Mesodermal cell (in vitro differentiated cells): ENCODE data around the gene CEL.
A peak's percentile ranks its signal among the peaks of the same experiment; 100 is the strongest.

Experiments
- H3K27ac ChIP-seq: 2 replicates; pipeline ENCODE4 v1.7.0; 2013; ENCODE audit warnings: mild to moderate bottlenecking, low read depth, low read length, moderate library complexity; ENCODE audit not compliant: severe bottlenecking
- H3K36me3 ChIP-seq: 2 replicates; pipeline ENCODE4 v1.7.1; 2013; ENCODE audit warnings: mild to moderate bottlenecking, low read length, moderate library complexity; ENCODE audit not compliant: control insufficient read depth, insufficient read depth
- H3K4me1 ChIP-seq: one replicate; pipeline ENCODE4 v1.7.1; 2013; ENCODE audit warnings: mild to moderate bottlenecking, low read length; ENCODE audit not compliant: insufficient read depth, control insufficient read depth, poor library complexity, severe bottlenecking
- H3K4me3 ChIP-seq: 2 replicates; pipeline ENCODE4 v1.7.0; 2013; ENCODE audit warnings: low read length, control low read depth, mild to moderate bottlenecking; ENCODE audit not compliant: insufficient read depth, poor library complexity, severe bottlenecking; ENCODE audit errors: extremely low read depth
- H3K9me3 ChIP-seq: 2 replicates; pipeline ENCODE4 v1.7.1; 2013; ENCODE audit warnings: mild to moderate bottlenecking, low read length, moderate library complexity; ENCODE audit not compliant: control insufficient read depth
- WGBS, 2 experiments: methylation state at CpG; one replicate each; pipeline ENCODE4 v1.1.5; 2013; ENCODE audit warnings: missing lambda C conversion rate in 2 of 2; ENCODE audit not compliant: insufficient coverage in 2 of 2; 5-methylcytosine and 5-hydroxymethylcytosine counted together

Gene CEL

DNA sequence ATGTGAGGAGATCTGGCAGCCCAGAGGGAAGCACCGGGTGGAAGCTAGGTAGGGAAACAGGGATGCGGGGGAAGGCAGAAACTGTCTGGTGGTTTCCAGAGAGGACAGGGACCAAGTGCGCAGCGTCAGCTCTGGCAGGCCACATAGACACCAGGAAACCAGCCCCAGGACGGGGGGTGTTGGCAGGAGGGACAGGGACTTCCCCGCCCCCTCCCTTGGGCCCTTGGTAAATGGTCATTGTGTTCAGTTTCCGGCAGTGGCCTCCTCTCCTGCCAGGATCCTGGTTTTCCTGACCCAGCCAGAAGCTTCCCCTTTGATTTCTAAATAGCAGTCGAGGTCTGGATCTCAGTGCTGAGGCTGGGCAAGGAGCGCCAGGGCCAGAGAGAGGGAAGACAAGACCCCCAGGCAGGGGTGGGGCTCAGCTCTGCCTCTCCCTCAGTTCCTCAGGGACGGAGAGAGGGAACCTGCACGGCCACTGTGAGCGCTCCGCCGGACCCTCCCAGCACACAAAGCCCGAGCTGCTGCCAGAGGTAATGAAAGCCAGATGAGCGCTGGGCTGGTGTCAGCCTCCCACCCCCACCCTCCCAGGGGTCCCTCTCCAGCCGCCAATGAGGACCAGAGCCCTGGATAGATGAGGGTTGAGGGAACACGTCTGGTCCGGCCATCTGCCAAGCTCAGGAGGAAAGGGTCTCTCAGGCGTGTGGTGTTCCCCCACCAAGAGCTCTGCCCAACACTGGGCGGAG lies 57.5 kb downstream of the CEL start:
- H3K9me3 ChIP-seq, result no peaks in the 10 kb centered on the region
- peaks cover 12% of the 10 kb centered on the region for H3K36me3 ChIP-seq
- 70 to 73% methylated on average over 10 to 13 of the region's 21 CpGs for WGBS, 2 experiments
- H3K4me1 ChIP-seq, result peaks cover 59% of the 10 kb centered on the region
- peak overlapping the region; percentile 59 for H3K27ac ChIP-seq
- peak overlapping the region; percentile 71 for H3K4me3 ChIP-seq

DNA sequence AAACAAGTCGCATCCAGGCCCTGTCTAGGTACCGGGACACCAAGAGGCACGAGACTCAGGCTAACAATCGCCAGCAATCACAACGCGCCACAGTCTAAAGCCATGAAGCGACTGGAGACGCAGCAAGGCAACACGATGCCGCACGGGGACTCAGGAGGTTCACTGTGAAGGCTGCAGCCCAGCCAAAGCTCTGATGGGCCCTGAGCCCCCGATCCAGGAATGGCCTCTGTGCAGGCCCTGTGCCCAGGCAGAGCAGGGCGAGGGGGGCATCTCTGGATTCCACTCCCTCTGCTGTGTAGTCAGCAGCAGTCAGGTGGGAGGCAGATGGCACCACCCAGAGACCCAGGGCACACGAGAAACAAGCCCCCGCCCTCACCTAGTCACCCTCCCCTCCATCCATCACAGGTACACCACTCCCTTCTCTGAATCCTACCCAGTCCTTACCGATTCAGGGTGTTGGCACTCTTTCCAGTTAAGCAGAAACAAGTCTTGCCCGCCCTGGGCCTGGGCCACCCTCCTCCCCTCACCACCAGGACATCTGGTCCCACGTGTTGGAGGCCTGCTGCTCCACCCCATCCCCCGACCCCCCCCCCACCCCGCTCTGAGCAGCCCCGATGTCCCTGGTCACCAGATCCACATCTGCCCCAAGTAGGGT lies 58.2 kb downstream of the CEL start:
- Histone ChIP-seq H3K27ac (peak overlapping the region; percentile 59), H3K4me1 (peaks cover 55% of the 10 kb centered on the region), H3K36me3 (peaks cover 12% of the 10 kb centered on the region), H3K4me3 (peak overlapping the region; percentile 71), H3K9me3 (no peaks in the 10 kb centered on the region)
- 69 to 77% methylated on average over 14 to 15 of the region's 21 CpGs for WGBS, 2 experiments

DNA sequence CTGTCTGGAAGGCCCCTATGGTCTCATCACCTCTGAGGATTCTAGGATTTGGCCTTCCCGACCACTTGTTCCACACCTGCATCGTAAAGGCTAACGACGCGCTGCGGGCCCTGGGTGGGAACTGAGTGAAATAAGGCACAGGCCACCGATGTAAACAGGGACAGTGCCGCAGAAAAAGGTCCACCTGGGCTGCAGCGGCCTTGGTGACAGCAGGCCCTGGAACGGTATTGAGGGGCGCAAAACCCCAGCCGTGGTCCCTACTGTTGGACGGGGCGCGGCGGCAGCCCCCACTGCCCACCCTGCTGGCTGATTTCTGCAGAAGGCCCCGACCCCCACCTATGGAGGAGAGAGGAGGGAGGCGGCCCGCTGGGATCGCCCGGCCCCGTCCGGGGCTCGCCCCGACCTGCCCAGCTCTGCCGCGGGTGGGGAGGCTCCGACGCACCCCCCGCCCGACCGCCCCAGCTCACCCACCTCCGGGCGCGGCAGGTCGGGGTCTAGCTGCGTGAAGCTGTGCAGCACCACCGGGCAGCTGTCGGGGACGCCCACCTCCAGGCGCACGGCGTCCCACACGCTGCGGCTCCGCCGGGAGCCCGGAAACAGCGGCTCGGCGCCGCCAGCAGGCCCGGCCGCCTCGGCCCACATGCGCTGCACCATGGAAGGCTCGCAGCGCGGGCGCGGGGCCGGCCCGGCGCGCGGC lies 58.9 kb downstream of the CEL start:
- peak overlapping the region; percentile 71 for H3K4me3 ChIP-seq
- H3K4me1 ChIP-seq, result peaks cover 49% of the 10 kb centered on the region
- 4 to 5% methylated on average over 44 to 49 of the region's 66 CpGs for WGBS, 2 experiments
- H3K27ac ChIP-seq, result no peak overlapping the region
- no peaks in the 10 kb centered on the region for H3K9me3 ChIP-seq
- H3K36me3 ChIP-seq, result peaks cover 12% of the 10 kb centered on the region
